NOMO-1 treated with dmso at 0.1 percent for 144 hours (cell line): ENCODE results near the gene ZNF92.
"Not testable (repeated sequence)": the region's sequence is repeated elsewhere in the genome, so short reads cannot be mapped to it uniquely, and the experiment has no call there.

Experiments used
- DNase-seq: peaks from one replicate; lab custom pipeline; 2025; ENCODE audit not compliant: unreplicated experiment; lab: John Stamatoyannopoulos, UW

Gene ZNF92

GRCh38 chr7:65423286-65423685, 49.6 kb downstream of the ZNF92 start:
- DNase-seq: not testable (repeated sequence)

- no peak for DNase-seq
Observed at GRCh38 chr7:65429642-65430343, 56.1 kb downstream of the ZNF92 start.

- no peak for DNase-seq
Observed at GRCh38 chr7:65430344-65431186, 56.9 kb downstream of the ZNF92 start.

GRCh38 chr7:65434307-65434706, 60.7 kb downstream of the ZNF92 start:
- DNase-seq: no peak

GRCh38 chr7:65436163-65436562, 62.5 kb downstream of the ZNF92 start:
- no peak for DNase-seq

- no peak for DNase-seq
Observed at GRCh38 chr7:65438598-65438997, 64.9 kb downstream of the ZNF92 start.

- no peak for DNase-seq
Observed at GRCh38 chr7:65441010-65441409, 67.4 kb downstream of the ZNF92 start.

GRCh38 chr7:65444205-65444842, 70.7 kb downstream of the ZNF92 start:
- no peak for DNase-seq

- no peak for DNase-seq
Observed at GRCh38 chr7:65444899-65445823, 71.5 kb downstream of the ZNF92 start.

GRCh38 chr7:65447041-65447440, 73.4 kb downstream of the ZNF92 start:
- not testable (repeated sequence) for DNase-seq

- no peak for DNase-seq
Observed at GRCh38 chr7:65448816-65449504, 75.3 kb downstream of the ZNF92 start.

GRCh38 chr7:65449505-65449852, 75.8 kb downstream of the ZNF92 start:
- no peak for DNase-seq
